Measurements from ENCODE around the gene ZNF217.

DNA sequence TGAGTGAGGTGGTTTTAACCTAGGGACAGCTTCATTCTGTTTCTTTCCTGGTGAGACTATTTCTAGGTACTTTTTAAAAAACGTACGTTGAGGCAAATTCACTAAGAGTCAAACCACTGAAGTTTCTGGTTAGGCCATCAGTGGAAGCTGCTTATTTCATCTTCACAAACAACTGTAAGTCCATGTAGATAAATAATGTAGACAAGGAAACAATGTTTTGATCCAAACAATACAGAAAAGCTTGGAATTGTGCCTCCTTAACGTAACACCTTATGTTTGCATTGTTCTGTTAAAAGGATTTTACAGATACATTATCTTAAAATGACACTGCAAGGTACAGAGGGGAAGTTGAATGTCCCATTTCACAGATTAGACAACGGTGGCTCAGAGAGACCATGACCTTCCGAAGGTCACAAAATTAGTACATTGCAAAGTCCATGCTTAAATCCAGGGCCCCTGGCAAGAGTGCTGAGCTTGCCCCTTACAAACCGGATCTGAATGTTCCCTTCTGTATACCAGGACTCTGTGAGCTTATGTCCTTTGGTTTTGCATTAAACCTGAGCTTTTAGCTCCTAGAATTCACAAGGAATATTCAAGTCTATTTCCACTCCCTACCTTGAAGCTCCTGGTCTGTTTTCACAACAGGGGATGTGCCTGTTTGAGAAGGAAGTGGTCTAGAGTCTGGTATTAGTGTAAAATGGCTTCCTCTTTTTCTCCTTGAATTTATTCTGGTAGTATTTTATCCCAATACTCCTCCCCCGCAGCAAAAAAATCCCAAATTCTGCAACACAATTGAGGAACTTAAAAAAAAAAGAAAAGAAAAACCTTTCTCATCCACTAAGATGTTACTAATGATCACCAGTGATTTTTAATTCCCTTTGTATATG lies 28.9 kb upstream of the ZNF217 start:
- TF ChIP-seq POLR2A (IDR thresholded peaks at IDR 0.05) = no peak
- no peak for TF ChIP-seq CTCF (IDR thresholded peaks at IDR 0.05)
- no peak for TF ChIP-seq POLR2AphosphoS5 (IDR thresholded peaks at IDR 0.05)
